Muscle layer of duodenum (tissue), 2 donors: ENCODE results near the gene PCK2.
"Not testable (repeated sequence)": the region's sequence is repeated elsewhere in the genome, so short reads cannot be mapped to it uniquely, and the experiment has no call there.

Experiments
- H3K27ac ChIP-seq: one replicate; pipeline ENCODE4 v1.7.0; 2013; ENCODE audit warnings: mild to moderate bottlenecking, low read length
- H3K27me3 ChIP-seq: one replicate; pipeline ENCODE4 v1.7.0; 2013; ENCODE audit warnings: low read depth, mild to moderate bottlenecking, control low read depth, low read length
- H3K36me3 ChIP-seq, 2 donors: one replicate each; pipeline ENCODE4 v1.7.0; 2013; ENCODE audit warnings: low read length in 2 of 2, control low read depth in 1 of 2, mild to moderate bottlenecking in 1 of 2; ENCODE audit not compliant: insufficient read depth in 2 of 2, control insufficient read depth in 1 of 2
- H3K4me1 ChIP-seq, 2 donors: one replicate each; pipeline ENCODE4 v1.7.0; 2013; ENCODE audit warnings: low read length in 2 of 2, mild to moderate bottlenecking in 2 of 2, control low read depth in 1 of 2, moderate library complexity in 1 of 2; ENCODE audit not compliant: insufficient read depth in 2 of 2, control insufficient read depth in 1 of 2
- H3K4me3 ChIP-seq, 2 donors: one replicate each; pipeline ENCODE4 v1.7.0; 2013; ENCODE audit warnings: low read length in 2 of 2, low read depth in 1 of 2, mild to moderate bottlenecking in 1 of 2
- H3K9me3 ChIP-seq, 2 donors: one replicate each; pipeline ENCODE4 v1.7.0; 2013; ENCODE audit warnings: low read length in 2 of 2, control low read depth in 1 of 2, mild to moderate bottlenecking in 1 of 2; ENCODE audit not compliant: control insufficient read depth in 1 of 2
- donor health status: healthy.

Gene PCK2

GRCh38 chr14:24093901-24094840, at the start of gene PCK2:
PCK2 (plus strand) TSS chr14:24094311; CDS start chr14:24094406, 95 bp downstream.
- Histone ChIP-seq H3K36me3 (peaks cover 0 to 7% of the 10 kb centered on the region in 2 donors), H3K9me3 (no peaks in the 10 kb centered on the region), H3K4me3 (peak within 1 kb of the TSS; percentile 75 to 86), H3K4me1 (peaks cover 6 to 9% of the 10 kb centered on the region in 2 donors), H3K27me3 (no peaks in the 10 kb centered on the region), H3K27ac (peak within 1 kb of the TSS; percentile 94)

GRCh38 chr14:24049002-24049401, 45.1 kb upstream of the PCK2 start:
- not testable (repeated sequence) for H3K27ac ChIP-seq, H3K4me3 ChIP-seq, H3K36me3 ChIP-seq, H3K9me3 ChIP-seq, H3K27me3 ChIP-seq
- H3K4me1 ChIP-seq = peaks cover 0 to 12% of the 10 kb centered on the region in 2 donors

GRCh38 chr14:24050753-24051152, 43.4 kb upstream of the PCK2 start:
- not testable (repeated sequence) for H3K4me3 ChIP-seq, H3K36me3 ChIP-seq, H3K27me3 ChIP-seq, H3K9me3 ChIP-seq, H3K27ac ChIP-seq
- H3K4me1 ChIP-seq = peaks cover 0 to 12% of the 10 kb centered on the region in 2 donors

GRCh38 chr14:24051176-24051788, 42.8 kb upstream of the PCK2 start:
- no peaks in the 10 kb centered on the region for H3K27me3 ChIP-seq
- H3K9me3 ChIP-seq = no peaks in the 10 kb centered on the region
- no peak overlapping the region for H3K27ac ChIP-seq
- H3K4me3 ChIP-seq = peak overlapping the region; percentile 59 to 91
- H3K4me1 ChIP-seq = peaks cover 0 to 12% of the 10 kb centered on the region in 2 donors
- H3K36me3 ChIP-seq = no peaks in the 10 kb centered on the region

- H3K27me3 ChIP-seq = no peaks in the 10 kb centered on the region
- no peaks in the 10 kb centered on the region for H3K9me3 ChIP-seq
- H3K4me3 ChIP-seq = peak within 1 kb of the TSS; percentile 59 to 91
- peaks cover 0 to 12% of the 10 kb centered on the region in 2 donors for H3K4me1 ChIP-seq
- no peaks in the 10 kb centered on the region for H3K36me3 ChIP-seq
- no peak within 1 kb of the TSS for H3K27ac ChIP-seq
Measured at GRCh38 chr14:24051789-24052655, 42.1 kb upstream of the PCK2 start, which contains the start of gene CARMIL3. CARMIL3 (plus strand) TSS chr14:24052009; CDS start chr14:24052154, 145 bp downstream.

- Histone ChIP-seq H3K27me3 (no peaks in the 10 kb centered on the region), H3K36me3 (no peaks in the 10 kb centered on the region), H3K4me1 (peaks cover 0 to 12% of the 10 kb centered on the region in 2 donors), H3K27ac (no peak overlapping the region), H3K9me3 (no peaks in the 10 kb centered on the region), H3K4me3 (peak overlapping the region; percentile 59 to 91)
Measured at GRCh38 chr14:24052656-24053547, 41.2 kb upstream of the PCK2 start.

- no peaks in the 10 kb centered on the region for H3K9me3 ChIP-seq
- no peaks in the 10 kb centered on the region for H3K27me3 ChIP-seq
- H3K36me3 ChIP-seq = no peaks in the 10 kb centered on the region
- H3K4me3 ChIP-seq = no peak overlapping the region
- H3K27ac ChIP-seq = no peak overlapping the region
- H3K4me1 ChIP-seq = peaks cover 0 to 12% of the 10 kb centered on the region in 2 donors
Measured at GRCh38 chr14:24053548-24054323, 40.4 kb upstream of the PCK2 start.

GRCh38 chr14:24054324-24054641, 39.8 kb upstream of the PCK2 start:
- Histone ChIP-seq H3K27me3 (no peaks in the 10 kb centered on the region), H3K4me3 (no peak overlapping the region), H3K4me1 (peaks cover 0 to 12% of the 10 kb centered on the region in 2 donors), H3K9me3 (no peaks in the 10 kb centered on the region), H3K27ac (no peak overlapping the region), H3K36me3 (no peaks in the 10 kb centered on the region)

- H3K27me3 ChIP-seq = no peaks in the 10 kb centered on the region
- H3K27ac ChIP-seq = no peak overlapping the region
- H3K4me3 ChIP-seq = no peak overlapping the region
- H3K9me3 ChIP-seq = no peaks in the 10 kb centered on the region
- H3K4me1 ChIP-seq = peaks cover 0 to 12% of the 10 kb centered on the region in 2 donors
- no peaks in the 10 kb centered on the region for H3K36me3 ChIP-seq
Measured at GRCh38 chr14:24054646-24055045, 39.5 kb upstream of the PCK2 start.
